Ramos (cell line): ENCODE measurements around the gene SGTA.
"Not testable (repeated sequence)": the region's sequence is repeated elsewhere in the genome, so short reads cannot be mapped to it uniquely, and the experiment has no call there.

Source experiments
- in situ Hi-C: fragments of 300-500 bp; cut with MboI; formaldehyde crosslinking; loops from one replicate; pipeline ENCODE4 v1.14.3; 2022; ENCODE audit warnings: low sequenced_read_pairs; ENCODE audit not compliant: unreplicated experiment

SGTA gene

DNA sequence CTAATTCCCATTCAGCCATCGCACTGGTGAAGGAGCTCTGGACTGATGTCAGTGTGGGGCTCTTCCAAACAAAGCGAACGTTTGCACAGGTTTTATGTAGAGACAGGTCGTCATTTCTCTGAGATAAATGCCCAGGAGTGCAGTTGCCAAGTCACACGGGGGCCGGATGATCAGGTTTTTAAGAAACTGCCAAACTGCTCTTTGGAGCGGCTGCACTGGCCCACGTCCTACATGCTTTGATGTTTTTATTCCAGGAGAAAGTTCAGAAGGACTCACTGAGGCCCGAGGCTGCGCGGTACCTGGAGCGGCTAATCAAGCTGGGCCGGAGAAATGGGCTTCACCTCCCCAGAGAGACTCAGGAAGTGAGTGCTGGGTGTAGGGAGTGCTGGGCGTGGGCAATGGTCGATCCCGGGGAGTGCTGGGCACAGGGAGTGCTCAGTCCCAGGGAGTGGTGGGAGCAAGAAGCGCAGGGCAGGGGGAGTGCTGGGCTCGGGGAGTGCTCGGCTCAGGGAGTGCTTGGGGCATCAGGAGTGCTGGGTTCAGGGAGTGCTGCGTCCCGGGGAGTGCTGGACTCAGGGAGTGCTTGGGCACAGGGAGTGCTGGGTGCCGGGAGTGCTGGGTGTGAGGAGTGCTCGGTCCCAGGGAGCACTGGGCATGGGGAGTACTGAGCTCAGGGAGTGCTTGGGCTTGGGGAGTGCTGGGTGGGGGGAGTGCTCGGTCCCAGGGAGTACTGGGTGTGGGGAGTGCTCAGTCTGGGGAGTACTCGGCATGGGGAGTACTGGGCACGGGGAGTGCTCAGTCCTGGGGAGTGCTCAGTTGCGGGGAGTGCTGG, 13.0 kb upstream of the SGTA start:
- in situ Hi-C loops, result no loop called here

DNA sequence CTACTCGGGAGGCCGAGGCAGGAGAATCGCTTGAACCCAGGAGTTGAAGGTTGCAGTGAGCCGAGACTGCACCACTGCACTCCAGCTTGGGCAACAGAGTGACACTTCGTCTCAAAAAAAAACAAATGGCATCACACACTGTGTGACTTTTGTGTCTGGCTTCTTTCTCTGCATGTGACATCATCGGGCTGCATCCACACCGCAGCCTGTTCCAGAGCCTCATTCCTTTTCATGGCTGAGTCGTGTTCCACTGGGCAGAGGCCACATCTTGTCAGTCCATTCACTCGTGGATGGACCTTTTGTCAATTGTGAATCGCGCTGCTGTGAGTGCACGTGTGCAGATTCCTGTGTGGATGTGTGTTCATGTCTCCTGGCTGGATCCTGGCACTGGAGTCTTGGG, 10.5 kb upstream of the SGTA start:
- in situ Hi-C loops, result no loop called here

DNA sequence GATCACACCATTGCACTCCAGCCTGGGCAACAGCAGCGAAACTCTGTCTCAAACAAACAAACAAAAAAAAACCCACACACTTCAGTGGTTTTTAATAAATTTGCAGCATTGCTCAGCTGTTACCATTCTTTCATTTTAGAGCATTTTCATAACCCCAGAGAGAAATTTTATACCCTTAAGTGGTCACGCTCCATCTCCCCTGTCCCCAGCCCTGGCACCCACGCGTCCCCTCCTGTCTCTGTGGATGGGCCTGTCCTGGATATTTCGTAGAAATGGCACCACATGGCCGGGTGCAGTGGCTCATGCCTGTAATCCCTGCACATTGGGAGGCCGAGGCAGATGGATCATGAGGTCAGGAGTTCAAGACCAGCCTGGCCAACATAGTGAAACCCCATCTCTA, 10.1 kb upstream of the SGTA start:
- in situ Hi-C loops, result no loop called here

GRCh38 chr19:2792666-2793065, 9.6 kb upstream of the SGTA start:
- in situ Hi-C loops, result not testable (repeated sequence)

- in situ Hi-C loops, result no loop called here
Observed at GRCh38 chr19:2791876-2792275, 8.8 kb upstream of the SGTA start.

- in situ Hi-C loops, result no loop called here
Observed at GRCh38 chr19:2791440-2791839, 8.4 kb upstream of the SGTA start.

DNA sequence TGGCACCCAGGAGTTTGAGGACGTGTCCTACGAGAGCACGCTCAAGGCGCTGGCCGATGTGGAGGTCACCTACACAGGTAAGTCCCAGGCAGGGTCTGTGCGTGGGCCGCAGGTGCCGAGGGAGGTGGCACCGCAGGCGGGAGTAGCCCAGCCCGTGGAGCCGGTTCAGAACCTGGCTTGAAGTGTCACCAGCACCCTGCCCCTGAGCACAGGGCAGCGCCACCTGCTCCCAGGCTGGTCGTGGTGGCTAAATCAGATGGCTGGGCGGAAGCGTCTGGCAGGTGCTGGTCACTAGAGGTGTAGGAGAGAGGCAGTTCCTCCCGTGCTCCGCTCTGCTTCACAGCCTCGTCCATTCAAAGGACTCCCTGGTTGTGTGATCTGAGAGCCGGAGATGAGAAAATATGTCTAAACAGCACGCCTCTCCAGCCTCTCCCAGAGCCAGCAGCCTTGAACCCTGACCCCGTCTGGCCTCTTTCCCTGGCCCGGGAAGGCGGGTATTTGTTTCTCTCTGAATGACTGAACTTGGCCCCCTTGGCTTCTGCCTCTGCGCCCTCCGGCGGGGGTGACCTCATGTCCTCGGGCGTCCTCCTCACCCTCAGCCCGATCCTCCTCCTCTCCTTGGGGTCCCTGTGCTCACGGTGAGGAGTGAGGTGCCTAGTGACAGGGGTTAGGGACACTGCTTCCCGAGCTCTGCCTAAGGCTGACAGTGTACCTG, 7.6 kb upstream of the SGTA start:
- in situ Hi-C loops, result no loop called here

GRCh38 chr19:2790194-2790556, 7.1 kb upstream of the SGTA start:
- in situ Hi-C loops, result no loop called here

GRCh38 chr19:2788237-2788636, 5.2 kb upstream of the SGTA start:
- in situ Hi-C loops, result no loop called here

- in situ Hi-C loops, result no loop called here
Observed at GRCh38 chr19:2787115-2787514, 4.0 kb upstream of the SGTA start.

GRCh38 chr19:2785244-2785997, 2.3 kb upstream of the SGTA start, which contains the start of gene THOP1:
TSS of gene THOP1 (plus strand) at chr19:2785503. CDS start at chr19:2785663, 160 bp downstream.
- in situ Hi-C loops, result no loop called here

DNA sequence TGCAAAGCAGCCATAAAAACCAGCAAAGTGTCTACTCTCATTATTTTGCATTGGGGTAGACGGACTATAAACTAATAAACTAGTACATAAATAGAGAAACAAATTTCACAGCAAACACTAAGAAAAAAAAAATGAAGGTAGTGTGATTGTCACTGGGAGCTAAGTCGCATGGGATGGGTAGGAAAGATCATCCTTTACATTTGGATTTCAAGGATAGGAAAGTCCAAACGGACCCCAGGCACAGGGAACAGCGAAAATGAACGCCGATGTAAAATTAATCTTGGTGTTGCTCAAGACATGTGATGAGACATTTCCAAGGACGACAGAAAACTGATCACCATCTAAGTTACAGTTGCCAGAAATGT, 690 bp upstream of the SGTA start:
- in situ Hi-C loops, result no loop called here

DNA sequence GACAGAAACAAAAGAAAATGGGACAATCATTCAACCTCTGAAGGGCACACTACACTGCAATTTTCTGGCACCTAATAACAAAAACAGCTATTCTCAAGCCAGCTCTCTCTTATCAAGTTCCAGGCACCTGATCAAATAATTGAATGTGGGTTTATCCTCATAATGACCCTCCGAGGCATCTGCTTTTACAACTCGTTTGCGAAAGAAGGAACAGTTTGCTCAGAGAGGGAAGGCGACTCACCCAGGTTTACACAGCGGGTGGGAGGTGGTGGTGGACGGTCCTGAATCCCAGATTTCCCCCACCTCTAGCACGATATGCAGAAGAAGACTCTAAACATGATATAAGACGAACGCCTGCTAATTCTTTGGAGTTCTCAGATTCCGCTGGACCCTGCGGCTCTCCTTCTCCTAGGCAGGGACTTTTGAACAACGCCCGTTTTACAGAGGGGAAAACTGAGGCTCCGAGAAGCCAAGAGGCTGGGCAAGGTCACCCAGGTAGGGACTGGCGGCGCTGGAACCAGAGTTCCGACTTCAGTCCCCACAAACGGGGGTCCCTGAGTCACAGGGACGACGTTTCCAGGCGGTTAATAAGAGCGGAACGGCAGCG, 641 bp downstream of the SGTA start:
- in situ Hi-C loops, result no loop called here

DNA sequence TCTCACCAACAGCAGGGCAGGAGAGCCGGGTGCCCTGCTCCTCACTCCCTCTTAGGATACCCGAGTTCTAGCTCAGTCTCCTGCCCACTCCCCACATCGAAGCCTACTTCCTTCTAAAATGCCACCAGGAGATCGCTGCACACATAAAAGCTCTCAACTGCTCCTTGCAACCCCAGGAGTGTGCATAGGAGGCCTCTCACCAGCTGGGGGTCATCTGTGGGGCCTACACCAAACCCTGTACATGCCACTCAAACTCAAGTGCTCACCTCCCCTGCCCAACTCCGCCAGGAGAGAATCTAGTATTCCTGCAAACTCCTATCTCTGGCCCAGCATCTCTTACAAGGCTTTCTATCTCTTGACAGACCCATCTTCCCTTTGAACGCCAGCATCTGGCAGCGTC, 2.8 kb downstream of the SGTA start:
- in situ Hi-C loops, result no loop called here

DNA sequence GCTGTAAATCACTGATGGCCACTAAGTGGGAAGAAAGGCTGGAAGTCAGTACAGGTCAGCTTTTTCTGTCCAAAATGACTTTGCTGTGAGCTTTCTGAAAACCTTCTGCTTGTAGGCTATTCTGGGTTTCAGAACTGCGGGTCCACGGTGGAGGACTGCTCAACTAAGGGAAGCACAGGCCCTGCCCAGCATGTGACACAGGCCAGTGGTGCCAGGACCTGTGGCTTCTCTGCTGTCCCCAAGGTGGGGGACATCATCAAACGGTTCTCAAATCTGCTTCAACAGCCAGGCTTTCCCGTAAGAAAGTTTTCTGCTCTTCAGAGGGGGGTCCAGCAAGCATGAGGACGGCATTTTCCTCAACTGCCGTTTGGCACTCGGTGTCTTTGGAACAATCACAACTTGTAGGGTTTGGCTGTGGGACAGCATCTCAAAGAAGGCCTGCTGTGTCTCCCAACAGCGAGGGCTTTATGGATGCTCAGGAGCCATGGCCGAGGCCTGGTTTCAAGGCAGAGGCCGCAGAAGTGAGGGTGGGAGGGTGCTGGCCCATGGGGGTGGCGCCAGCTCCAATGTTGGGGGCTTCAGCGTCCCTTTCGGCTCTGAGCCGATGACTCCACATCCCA, 3.8 kb downstream of the SGTA start:
- in situ Hi-C loops, result no loop called here

DNA sequence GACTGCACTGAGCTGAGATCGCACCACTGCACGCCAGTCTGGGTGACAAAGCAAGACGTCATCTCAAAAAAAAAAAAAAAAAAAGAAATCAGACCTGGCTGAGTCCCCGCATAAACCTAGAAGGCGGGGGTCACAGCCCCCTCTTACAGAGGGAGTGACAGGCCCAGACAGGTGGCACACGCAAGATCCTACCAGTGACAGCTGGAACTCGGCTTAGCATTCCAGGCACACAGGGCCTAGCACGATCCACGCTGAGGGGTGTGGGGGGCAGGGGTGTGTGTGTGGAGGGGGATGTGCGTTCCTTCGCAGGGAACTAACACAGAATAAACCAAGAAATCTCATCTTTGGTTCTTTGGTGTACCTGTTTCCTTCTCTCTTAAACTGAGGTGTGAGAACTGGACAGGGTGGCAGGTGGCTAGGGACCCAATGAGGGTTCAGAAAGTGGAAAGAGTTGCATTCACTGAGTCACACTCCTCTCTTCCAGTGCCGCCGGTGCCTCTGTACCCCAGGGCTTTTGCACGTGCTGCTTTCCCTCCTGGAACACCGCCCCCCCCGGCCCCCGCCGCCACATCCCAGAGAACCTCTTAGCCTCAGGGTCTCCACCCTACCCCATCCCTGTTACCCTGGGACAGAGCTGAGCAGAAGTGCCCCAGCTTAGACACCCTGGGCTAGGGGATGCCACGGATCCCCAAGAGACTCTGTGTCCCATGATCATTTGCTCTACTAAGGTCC, 5.0 kb downstream of the SGTA start:
- in situ Hi-C loops, result no loop called here

DNA sequence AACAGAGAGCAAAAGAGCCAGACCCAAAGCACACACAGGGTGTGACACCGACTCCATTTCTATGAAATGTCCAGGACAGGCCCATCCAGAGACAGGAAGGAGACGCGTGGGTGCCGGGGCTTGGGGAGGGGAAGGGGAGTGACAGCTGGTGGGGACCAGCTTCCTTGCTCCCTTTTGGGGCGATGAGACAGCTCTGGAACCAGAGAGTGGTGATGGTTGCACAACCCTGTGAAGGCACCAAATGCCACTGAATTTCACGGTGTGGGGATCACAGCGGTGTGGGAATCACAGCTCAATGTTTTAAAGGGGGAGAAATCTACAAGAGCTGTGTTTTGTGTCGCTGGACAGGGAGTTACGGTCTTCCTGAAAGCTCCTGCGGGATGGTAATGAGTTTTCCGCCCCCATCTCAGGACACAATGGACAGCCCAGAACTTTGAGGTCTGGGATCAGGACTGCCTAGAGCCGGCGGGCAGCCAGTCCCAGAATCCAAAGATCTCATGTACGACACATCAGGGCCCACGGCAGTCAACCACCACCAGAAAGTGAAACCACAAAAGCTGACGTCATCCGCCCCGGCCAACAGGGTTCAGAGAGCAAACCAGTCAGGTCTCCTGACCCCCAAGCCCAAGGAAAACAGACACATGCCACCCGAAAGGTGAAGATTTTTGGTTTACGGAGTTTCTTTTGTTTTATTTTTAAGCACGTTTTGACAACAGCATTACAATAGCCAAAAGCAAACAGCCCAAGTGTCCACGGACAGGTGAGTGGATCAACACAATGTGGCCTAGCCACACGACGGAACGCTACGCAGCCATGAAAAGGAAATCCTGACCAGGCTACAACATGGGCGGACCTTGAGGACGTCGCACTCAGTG, 7.3 kb downstream of the SGTA start:
- in situ Hi-C loops, result no loop called here

DNA sequence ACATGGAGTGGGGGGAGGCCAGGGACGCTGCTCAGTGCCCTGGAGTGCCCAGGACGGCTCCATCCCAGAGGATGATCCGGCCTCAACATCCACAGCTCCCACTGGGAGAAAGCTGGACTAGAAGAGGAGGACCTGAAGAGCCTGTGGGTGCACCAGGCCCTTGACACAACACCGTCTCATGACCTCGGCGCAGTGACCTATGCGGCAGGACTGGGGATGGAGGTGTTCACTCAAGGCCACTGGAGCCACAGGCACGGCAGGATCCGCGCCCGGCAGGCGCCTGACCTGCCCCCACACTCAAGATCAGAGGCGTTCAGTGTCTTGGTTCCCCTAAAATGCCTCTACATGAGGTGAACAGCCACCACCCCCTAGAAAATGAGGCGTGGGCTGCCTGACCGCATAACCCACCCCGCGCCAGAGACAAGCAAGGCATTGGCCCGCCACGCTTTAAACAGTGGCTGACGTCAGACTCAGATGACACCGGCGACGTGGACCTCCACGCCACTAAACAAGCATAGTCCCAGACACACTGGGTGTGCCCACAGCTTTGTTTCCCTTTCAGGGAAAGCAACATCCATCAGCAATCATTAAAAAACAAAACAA, 8.0 kb downstream of the SGTA start:
- in situ Hi-C loops, result no loop called here
